Measurements from ENCODE around the gene LLGL1. TPM values are rescaled to one million over a fixed set of nuclear protein-coding genes. Genes with fewer than 3 reads are reported as not detected.

LLGL1 gene
- total and polyA plus RNA-seq, 10 of the 15 experiments (the other 5 are each of a cell fraction or from before 2014, with no cell fraction given), result 0.02 to 9.2 (median 2.5) TPM

GRCh38 chr17:18254888-18255649 lies 29.6 kb downstream of the LLGL1 start (continued):
- TF ChIP-seq ZBTB4 (CRISPR knock-in tag; IDR thresholded peaks at IDR 0.05) (no peak), PAX5 (IDR thresholded peaks at IDR 0.05; ENCODE audit: borderline replicate concordance, low read depth, low read length) (no peak), SPI1 (IDR thresholded peaks at IDR 0.05; ENCODE audit: borderline replicate concordance, insufficient read depth, low read depth, low read length) (no peak), ZNF217 (IDR thresholded peaks at IDR 0.05) (no peak), POLR2AphosphoS2 (IDR thresholded peaks at IDR 0.05; ENCODE audit: low read depth, low read length) (no peak), SUZ12 (IDR thresholded peaks at IDR 0.05; ENCODE audit: unreplicated experiment) (no peak)

- H4K20me1 ChIP-seq (ENCODE audit: control insufficient read depth, insufficient read depth), result no peaks in the 10 kb centered on the region
- no peak for ATAC-seq
- H3K79me2 ChIP-seq (ENCODE audit: control insufficient read depth, insufficient read depth, low read length), result peaks cover 14% of the 10 kb centered on the region
- WGBS (ENCODE audit: insufficient coverage, insufficient replicate concordance, low lambda C conversion rate, missing lambda C conversion rate), result 97% methylated on average over 11 of the region's 11 CpGs
- no peak overlapping the region for H2AFZ ChIP-seq (ENCODE audit: control insufficient read depth, low read depth, low read length)
- no TSS peak for BruUV-seq (replicated peaks)
- DNase-seq (ENCODE audit: low read depth, low spot score), result no peak
- H3K9ac ChIP-seq (ENCODE audit: control insufficient read depth, insufficient read depth, low read length), result no peak overlapping the region
- in situ Hi-C loops (cut with MboI) (no loop called here), intact Hi-C loops (cut with micrococcal nuclease; ENCODE audit: unreplicated experiment) (no loop called here)
- no peak for FAIRE-seq
- H3K4me2 ChIP-seq (ENCODE audit: control insufficient read depth, insufficient read depth), result no peak overlapping the region
- ChIA-PET CTCF (interaction anchor here (1.4 to 1.5 kb wide), 2 partner anchors 9 kb away, joined by 3 to 6 read pairs; no protein-coding TSS in a partner anchor), POLR2A (no interaction called here), SMC1A (ENCODE audit: uncharacterized antibody, unreplicated experiment) (no interaction called here), RAD21 (ENCODE audit: unreplicated experiment) (no interaction called here)
- no peaks in the 10 kb centered on the region for H3K27me3 ChIP-seq (replicated peaks in 1 of 2; ENCODE audit: control insufficient read depth in 2 of 2, insufficient read depth in 2 of 2, low read length in 1 of 2)
- H3K36me3 ChIP-seq (ENCODE audit: control insufficient read depth in 2 of 2, insufficient read depth in 2 of 2, low read length in 1 of 2), result peaks cover 11 to 18% of the 10 kb centered on the region in 2 experiments; a peak in 3 of 4 replicates
- no peak overlapping the region for H3K27ac ChIP-seq (ENCODE audit: control insufficient read depth, insufficient read depth)
- no peak overlapping the region for H3K4me3 ChIP-seq
- H3K4me1 ChIP-seq (ENCODE audit: control insufficient read depth, insufficient read depth, low read length), result peaks cover 13% of the 10 kb centered on the region
- no peaks in the 10 kb centered on the region for H3K9me3 ChIP-seq (replicated peaks; ENCODE audit: control insufficient read depth, insufficient read depth, low read length)
- no peak for TF ChIP-seq TARDBP (IDR thresholded peaks at IDR 0.05; ENCODE audit: borderline replicate concordance)
- no peak for TF ChIP-seq REST (IDR thresholded peaks at IDR 0.05; ENCODE audit: low read depth, low read length)
- TF ChIP-seq WRNIP1 (IDR thresholded peaks at IDR 0.05; ENCODE audit: borderline replicate concordance, low read depth, low read length), result no peak
- TF ChIP-seq ZNF274 (IDR thresholded peaks at IDR 0.05; ENCODE audit: insufficient read depth, insufficient read length), result no peak
- no peak for TF ChIP-seq USF2 (IDR thresholded peaks at IDR 0.05; ENCODE audit: borderline replicate concordance, low read depth, low read length)
Observed at GRCh38 chr17:18256351-18256750, 30.9 kb downstream of the LLGL1 start.

Measured in GM12878 (cell line).